Activated CD4-positive, alpha-beta memory T cell treated with anti-CD3 and anti-CD28 coated beads, Interleukin-2, amount 10 ng/mL, durations not matched to agents 7 days and 5 days (primary cell): Measurements from ENCODE around the gene CLIC1. TPM values are rescaled to one million over a fixed set of nuclear protein-coding genes. Genes with fewer than 3 reads are reported as not detected.

Source experiments
- CTCF ChIA-PET: fragments of 350-600 bp; sonication (Branson Sonifier 250); formaldehyde crosslinking; loops from one replicate; lab custom pipeline; 2021; ENCODE audit warnings: antibody characterized with exemption, inconsistent platforms; lab: Charles Lee
- POLR2A ChIA-PET: fragments of 350-600 bp; sonication (Branson Sonifier 250); formaldehyde crosslinking; loops from one replicate; lab custom pipeline; 2021; ENCODE audit warnings: antibody characterized with exemption; lab: Charles Lee
- DNase-seq: peaks from one replicate; pipeline ENCODE4 v3.0.0-alpha.2; 2020
- H3K27ac Mint-ChIP-seq: one replicate; pipeline ENCODE4 v1.8.0; 2021; ENCODE audit warnings: mild to moderate bottlenecking, mixed read lengths
- H3K27me3 Mint-ChIP-seq: one replicate; pipeline ENCODE4 v1.8.0; 2021; ENCODE audit warnings: mixed read lengths
- H3K36me3 Mint-ChIP-seq: one replicate; pipeline ENCODE4 v1.8.0; 2021; ENCODE audit warnings: low read depth, mixed read lengths
- H3K4me1 Mint-ChIP-seq: one replicate; pipeline ENCODE4 v1.8.0; 2021; ENCODE audit warnings: mixed read lengths
- H3K4me3 Mint-ChIP-seq: one replicate; pipeline ENCODE4 v1.8.0; 2021; ENCODE audit warnings: mild to moderate bottlenecking, mixed read lengths
- H3K9me3 Mint-ChIP-seq: one replicate; pipeline ENCODE4 v1.8.0; 2021; ENCODE audit warnings: mixed read lengths
- total RNA-seq, 2 experiments: library from RNA; stranded (reverse); gene quantifications; one replicate each; pipeline ENCODE4 v1.2.3, GENCODE V29; 2021

Gene CLIC1
- total RNA-seq, 2 experiments from 2014 or later = 640 to 644 TPM

DNA sequence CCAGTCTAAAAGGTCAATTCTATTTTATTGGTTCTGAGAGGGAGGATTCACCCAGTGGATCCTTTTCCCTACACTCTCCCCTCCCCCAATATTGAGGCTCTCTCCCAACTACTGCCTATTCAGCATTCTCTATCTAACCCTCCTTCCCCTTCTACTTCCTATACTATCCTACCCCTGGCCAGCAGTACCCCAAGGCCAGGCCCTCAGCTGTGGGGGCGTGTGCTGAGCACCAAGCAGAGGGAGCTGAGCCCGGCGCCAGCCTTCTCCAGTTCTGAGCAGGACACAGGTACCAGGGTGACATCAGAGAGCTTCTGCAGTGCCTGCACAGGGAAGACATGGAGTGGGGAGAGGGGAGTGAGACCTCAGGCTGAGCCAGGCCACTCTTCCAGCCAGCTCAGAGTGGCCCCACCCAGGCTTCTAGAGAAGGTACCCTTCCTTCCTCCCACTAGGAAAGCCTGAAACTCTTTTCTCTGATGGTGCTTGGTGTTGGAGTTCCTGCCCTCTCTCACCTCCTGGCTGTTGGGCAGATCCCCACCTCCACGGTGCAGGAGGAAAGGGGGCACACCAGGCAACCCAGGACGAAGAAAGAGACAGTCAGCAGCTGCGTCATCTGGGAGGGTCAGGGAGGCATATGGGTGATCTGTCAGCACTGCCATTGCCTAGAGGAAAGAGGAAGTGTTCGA, 9.2 kb downstream of the CLIC1 start:
- ChIA-PET CTCF (interaction anchor here (1.1 to 5.1 kb wide), 3 partner anchors 11 to 103 kb away, joined by 3 to 31 read pairs (median 15); no protein-coding TSS in a partner anchor), POLR2A (interaction anchor here (0.7 to 5.5 kb wide), 10 partner anchors 10 to 93 kb away, joined by 3 to 58 read pairs (median 4); partner anchors contain the start of genes ABHD16A, CLIC1, MSH5 and VARS1)
- H3K27ac Mint-ChIP-seq = peak overlapping the region; percentile 80
- peak overlapping the region; percentile 60 for H3K4me3 Mint-ChIP-seq
- H3K36me3 Mint-ChIP-seq = peaks cover 55% of the 10 kb centered on the region
- DNase-seq = peak; percentile 33
- H3K27me3 Mint-ChIP-seq = no peaks in the 10 kb centered on the region
- no peaks in the 10 kb centered on the region for H3K9me3 Mint-ChIP-seq
- H3K4me1 Mint-ChIP-seq = peaks cover 67% of the 10 kb centered on the region

DNA sequence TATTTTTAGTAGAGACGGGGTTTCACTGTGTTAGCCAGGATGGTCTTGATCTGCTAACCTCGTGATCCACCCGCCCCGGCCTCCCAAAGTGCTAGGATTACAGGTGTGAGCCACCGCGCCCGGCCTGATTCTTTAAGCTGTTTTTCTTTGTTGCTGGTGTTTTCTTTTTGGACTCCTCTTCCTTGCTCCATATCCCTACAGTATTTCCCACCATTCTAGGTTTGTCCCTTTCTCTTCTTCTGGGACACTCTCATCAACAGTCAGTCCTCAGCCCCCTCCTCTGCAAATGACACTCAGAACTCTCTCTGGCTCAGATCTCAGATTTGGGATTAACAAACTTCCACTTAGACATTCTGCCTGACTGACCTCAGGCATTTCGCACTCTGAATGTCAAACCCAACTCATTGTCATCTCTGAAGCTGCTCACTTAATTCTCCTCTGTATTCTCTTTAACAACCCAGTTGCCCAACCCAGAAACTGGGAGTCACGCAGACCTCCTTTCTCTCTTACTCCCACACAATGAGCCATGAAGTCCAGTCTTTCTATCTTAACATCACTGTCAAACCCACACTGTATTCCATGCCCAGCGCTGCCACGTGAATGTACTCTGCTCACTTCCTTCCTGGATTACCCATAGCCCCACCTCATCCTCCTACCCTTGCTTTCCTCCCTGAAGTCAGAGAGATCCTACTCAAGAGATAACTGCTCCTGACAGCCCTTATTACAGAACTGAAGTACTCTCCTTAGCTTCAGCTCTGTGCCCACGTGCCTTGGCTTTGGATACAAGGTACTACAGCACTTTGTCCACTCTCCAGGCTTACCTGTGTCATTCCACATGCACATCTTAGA, 10.6 kb downstream of the CLIC1 start:
- H3K9me3 Mint-ChIP-seq = no peaks in the 10 kb centered on the region
- no peak for DNase-seq

DNA sequence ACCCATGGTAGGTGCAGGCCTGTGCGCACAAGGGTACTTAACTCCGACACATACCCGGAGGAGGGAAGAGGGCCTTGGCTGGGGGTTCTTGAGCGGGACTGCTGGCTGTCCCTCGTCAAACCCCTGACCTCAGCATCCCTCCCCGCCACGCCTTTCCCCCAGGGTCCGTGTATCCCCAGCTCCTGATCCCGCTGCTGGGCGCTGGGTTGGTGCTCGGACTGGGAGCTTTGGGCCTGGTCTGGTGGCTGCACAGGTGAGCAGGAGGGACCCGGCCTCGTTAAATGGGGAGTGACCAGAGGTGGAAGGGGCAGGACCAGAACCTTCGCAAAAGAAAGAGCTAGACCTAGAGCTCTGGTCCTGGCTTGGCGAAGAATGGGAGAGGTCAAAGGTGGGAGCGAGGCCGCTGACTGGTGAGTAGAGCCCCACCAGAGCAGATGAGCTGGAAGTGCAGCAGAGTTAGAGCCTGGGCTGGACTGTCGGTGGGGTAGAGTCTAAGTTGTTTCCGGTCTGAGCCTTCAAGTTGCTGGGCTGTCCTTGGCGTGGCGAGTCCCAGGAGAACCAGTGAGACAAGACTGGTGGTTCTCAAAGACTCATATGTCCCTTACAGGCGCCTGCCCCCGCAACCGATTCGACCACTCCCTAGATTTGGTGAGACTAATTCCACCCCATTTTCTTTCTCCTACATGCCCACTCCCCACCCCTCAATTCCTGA, 12.2 kb downstream of the CLIC1 start:
- peaks cover 4% of the 10 kb centered on the region for H3K27me3 Mint-ChIP-seq
- DNase-seq = no peak
- H3K4me3 Mint-ChIP-seq = no peak overlapping the region
- H3K9me3 Mint-ChIP-seq = no peaks in the 10 kb centered on the region
- peaks cover 31% of the 10 kb centered on the region for H3K36me3 Mint-ChIP-seq
- ChIA-PET CTCF (interaction anchor here (1.0 kb wide), 1 partner anchor 14 kb away, joined by 3 read pairs; no protein-coding TSS in a partner anchor), POLR2A (interaction anchor here (0.8 to 5.5 kb wide), 3 partner anchors 13 to 98 kb away, joined by 3 to 58 read pairs (median 4); partner anchors contain the start of gene CLIC1)
- H3K27ac Mint-ChIP-seq = no peak overlapping the region
- peaks cover 43% of the 10 kb centered on the region for H3K4me1 Mint-ChIP-seq

More for the DNA sequence above, 10.6 kb downstream of the CLIC1 start:
- peaks cover 4% of the 10 kb centered on the region for H3K27me3 Mint-ChIP-seq
- ChIA-PET CTCF (interaction anchor here (1.5 to 2.1 kb wide), 2 partner anchors 14 to 105 kb away, joined by 3 to 15 read pairs; partner anchors contain the start of gene MSH5), POLR2A (interaction anchor here (0.9 to 5.5 kb wide), 7 partner anchors 11 to 103 kb away, joined by 3 to 58 read pairs (median 3); partner anchors contain the start of genes ABHD16A, CLIC1 and MSH5)
- no peak overlapping the region for H3K4me3 Mint-ChIP-seq
- peaks cover 41% of the 10 kb centered on the region for H3K36me3 Mint-ChIP-seq
- H3K27ac Mint-ChIP-seq = no peak overlapping the region
- H3K4me1 Mint-ChIP-seq = peaks cover 55% of the 10 kb centered on the region

DNA sequence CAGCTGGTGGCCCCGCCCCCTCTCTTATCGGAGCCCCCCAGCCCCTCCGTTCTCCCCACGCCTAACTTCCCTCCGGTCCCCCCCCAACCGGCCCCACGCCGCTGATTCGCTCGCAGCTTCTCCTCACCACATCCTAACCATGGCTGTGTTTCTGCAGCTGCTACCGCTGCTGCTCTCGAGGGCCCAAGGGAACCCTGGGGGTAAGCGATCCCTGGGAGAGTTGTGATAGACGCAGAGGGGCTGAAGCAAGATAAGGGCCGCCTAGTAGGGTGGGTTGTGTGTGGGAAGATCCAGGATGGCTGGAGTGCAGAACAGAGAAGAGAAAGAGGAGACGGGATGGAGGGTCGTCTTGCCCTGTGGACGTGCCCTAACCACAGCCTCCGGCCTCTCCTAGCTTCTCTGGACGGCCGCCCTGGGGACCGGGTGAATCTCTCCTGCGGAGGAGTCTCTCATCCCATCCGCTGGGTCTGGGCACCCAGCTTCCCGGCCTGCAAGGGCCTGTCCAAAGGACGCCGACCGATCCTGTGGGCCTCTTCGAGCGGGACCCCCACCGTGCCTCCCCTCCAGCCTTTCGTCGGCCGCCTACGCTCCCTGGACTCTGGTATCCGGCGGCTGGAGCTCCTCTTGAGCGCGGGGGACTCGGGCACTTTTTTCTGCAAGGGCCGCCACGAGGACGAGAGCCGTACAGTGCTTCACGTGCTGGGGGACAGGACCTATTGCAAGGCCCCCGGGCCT, 12.9 kb downstream of the CLIC1 start, which contains the start of gene MPIG6B:
Gene MPIG6B, plus strand, starts transcription at position 129 of the 735 bp plus-strand sequence. Its CDS starts 11 bp downstream, at position 140.
- H3K27me3 Mint-ChIP-seq = peaks cover 4% of the 10 kb centered on the region
- peaks cover 36% of the 10 kb centered on the region for H3K4me1 Mint-ChIP-seq
- H3K27ac Mint-ChIP-seq = no peak within 1 kb of the TSS

DNA sequence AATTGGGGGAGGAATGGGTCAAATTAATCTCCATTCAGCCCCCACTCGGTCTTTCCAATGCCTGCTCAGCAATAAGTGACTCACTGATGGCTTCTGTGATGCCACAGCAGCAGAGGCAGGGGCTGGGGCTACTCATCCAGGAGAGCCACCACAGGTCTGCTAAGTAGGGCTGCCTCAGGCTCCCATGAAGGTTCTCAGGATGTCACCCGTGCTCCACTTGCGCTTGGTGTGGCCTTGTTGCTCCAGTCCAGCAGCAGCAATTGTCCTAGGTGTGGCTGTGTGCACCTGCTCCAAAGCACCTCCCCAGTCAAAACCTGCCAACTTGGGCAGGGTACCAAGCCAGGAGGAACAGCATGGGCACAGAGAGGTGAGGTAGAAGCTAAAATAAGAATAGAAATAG, 14.2 kb downstream of the CLIC1 start:
- ChIA-PET POLR2A (interaction anchor here (0.8 kb wide), 1 partner anchor 16 kb away, joined by 3 read pairs; no protein-coding TSS in a partner anchor), CTCF (no interaction called here)
- peaks cover 24% of the 10 kb centered on the region for H3K4me1 Mint-ChIP-seq
- H3K36me3 Mint-ChIP-seq = peaks cover 17% of the 10 kb centered on the region
- H3K27ac Mint-ChIP-seq = no peak overlapping the region
- H3K27me3 Mint-ChIP-seq = peaks cover 4% of the 10 kb centered on the region
- no peaks in the 10 kb centered on the region for H3K9me3 Mint-ChIP-seq
- no peak overlapping the region for H3K4me3 Mint-ChIP-seq
- no peak for DNase-seq

More for the DNA sequence above, 12.9 kb downstream of the CLIC1 start, which contains the start of gene MPIG6B:
- CTCF ChIA-PET = interaction anchor here (0.9 kb wide), 1 partner anchor 9 kb away, joined by 3 read pairs; no protein-coding TSS in a partner anchor
- Mint-ChIP-seq H3K36me3 (peaks cover 27% of the 10 kb centered on the region), H3K9me3 (no peaks in the 10 kb centered on the region), H3K4me3 (no peak within 1 kb of the TSS)
- POLR2A ChIA-PET = interaction anchor here (0.8 to 5.5 kb wide), 3 partner anchors 13 to 99 kb away, joined by 3 to 58 read pairs (median 4); partner anchors contain the start of gene CLIC1
- no peak for DNase-seq

DNA sequence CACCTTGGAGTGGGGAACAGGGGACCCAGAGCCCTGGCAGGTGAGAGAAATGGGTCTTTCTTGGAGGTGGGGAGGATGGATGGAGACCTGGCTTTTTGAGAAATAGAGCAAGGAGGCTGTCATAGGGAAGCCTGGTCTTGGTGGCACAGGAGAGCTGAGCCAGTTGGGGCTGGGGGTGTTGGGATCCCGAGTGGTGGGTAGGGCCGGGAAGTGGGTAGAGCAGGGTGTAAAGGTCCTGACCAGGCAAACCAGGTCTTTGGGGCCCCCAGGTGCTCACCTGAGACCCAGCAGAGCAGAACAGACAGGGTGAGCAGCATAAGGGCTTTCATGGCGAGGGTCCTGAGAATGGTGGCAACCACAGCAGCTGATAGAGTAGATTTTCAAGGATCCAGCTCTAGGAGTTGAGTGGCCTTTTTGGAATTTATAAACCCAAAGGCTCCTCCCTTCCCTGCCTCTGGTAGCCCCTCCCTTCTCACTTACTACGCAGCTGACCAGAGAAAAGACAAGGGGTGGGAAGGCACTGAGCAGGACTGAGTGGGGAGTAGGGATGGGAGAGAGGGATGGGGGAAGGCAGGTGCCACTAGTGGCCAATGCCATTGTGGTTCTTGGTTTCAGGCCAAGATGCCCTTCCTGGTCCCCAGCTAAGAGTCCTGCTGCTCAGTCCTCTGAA, 14.8 kb downstream of the CLIC1 start, which contains the start of gene LY6G6C:
Gene LY6G6C, minus strand, starts transcription at position 396 of the 670 bp plus-strand sequence. Its CDS starts 67 bp downstream, at position 329.
- Mint-ChIP-seq H3K27ac (no peak within 1 kb of the TSS), H3K9me3 (no peaks in the 10 kb centered on the region), H3K36me3 (peaks cover 10% of the 10 kb centered on the region), H3K4me1 (peaks cover 17% of the 10 kb centered on the region), H3K4me3 (no peak within 1 kb of the TSS), H3K27me3 (peaks cover 4% of the 10 kb centered on the region)
- DNase-seq = no peak
- ChIA-PET POLR2A (no interaction called here), CTCF (interaction anchor here (0.6 kb wide), 1 partner anchor 108 kb away, joined by 3 read pairs; no protein-coding TSS in a partner anchor)

DNA sequence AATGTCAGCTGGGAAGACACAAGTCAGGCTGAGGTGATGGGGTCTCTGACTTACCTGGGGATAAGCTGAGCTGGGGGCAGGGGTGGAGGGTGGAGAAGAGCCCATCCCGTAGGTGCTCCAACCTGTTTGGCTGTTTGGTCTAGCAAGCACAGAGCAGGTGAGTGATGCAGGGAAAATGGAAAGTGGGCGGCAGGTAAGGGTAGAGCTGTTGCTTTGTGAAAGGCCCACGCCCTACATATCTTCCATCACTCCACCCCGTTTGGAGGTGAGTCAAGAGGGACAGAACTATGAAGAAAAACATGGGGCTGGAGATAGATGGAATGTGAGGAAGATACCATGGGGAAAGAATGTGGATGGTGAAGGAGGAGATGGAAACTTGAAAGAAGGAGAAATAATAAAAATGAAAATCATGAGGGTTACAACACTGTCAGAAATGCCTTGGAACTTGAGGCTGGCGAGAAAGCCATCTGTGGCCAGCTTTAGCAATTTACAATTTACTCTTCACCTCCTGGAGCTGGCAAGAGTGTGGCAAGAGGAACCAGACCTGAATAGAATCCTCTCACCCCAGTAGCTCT, 16.0 kb downstream of the CLIC1 start:
- no peak overlapping the region for H3K4me3 Mint-ChIP-seq
- H3K36me3 Mint-ChIP-seq = no peaks in the 10 kb centered on the region
- peaks cover 4% of the 10 kb centered on the region for H3K27me3 Mint-ChIP-seq
- DNase-seq = no peak
- H3K27ac Mint-ChIP-seq = no peak overlapping the region
- no peaks in the 10 kb centered on the region for H3K9me3 Mint-ChIP-seq
- CTCF ChIA-PET = no interaction called here
- POLR2A ChIA-PET = interaction anchor here (1.1 kb wide), 1 partner anchor 18 kb away, joined by 4 read pairs; no protein-coding TSS in a partner anchor
- peaks cover 6% of the 10 kb centered on the region for H3K4me1 Mint-ChIP-seq

DNA sequence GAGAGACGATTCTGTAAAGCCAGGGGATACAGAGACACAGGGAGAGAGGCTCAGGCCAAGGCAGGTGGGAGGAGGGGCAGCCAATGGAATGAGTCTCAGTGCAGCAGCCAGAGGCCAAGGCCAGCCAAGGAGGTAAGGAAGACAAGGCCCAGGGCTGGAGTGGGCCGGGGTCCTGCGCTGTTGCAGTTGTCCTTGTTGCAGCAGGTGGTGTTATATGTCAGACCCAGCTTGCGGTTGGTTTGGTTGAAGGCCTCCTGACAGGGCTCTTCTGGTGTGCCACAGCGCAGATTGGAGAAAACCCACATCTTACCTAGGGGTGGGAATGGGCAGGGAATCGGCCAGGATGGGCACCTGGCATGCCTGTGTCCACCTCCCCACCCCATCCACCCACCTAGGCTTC, 17.3 kb downstream of the CLIC1 start:
- Mint-ChIP-seq H3K9me3 (no peaks in the 10 kb centered on the region), H3K27me3 (peaks cover 8% of the 10 kb centered on the region), H3K4me1 (peaks cover 2% of the 10 kb centered on the region), H3K4me3 (no peak overlapping the region), H3K27ac (no peak overlapping the region), H3K36me3 (no peaks in the 10 kb centered on the region)
- CTCF ChIA-PET = interaction anchor here (0.6 kb wide), 1 partner anchor 111 kb away, joined by 3 read pairs; no protein-coding TSS in a partner anchor
- POLR2A ChIA-PET = no interaction called here
- DNase-seq = no peak

DNA sequence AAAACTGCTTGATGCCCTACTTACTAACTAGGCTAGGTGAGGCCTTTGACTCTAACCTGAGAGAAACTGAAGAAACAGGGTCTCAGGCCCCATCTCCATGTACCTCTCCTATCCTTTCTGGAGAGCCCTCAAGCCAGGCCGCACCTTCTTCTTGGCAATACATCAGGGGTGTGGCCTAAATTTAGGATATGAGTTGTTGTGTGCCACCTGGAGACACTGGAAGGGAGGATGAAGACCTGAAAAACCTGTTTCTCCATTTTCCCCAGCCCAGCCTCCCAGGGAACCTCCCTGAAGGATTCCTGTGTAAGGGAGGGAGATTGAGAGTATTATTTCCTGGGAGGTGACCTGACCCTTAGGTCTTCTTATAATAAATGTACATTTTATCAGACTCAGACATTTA, 18.1 kb downstream of the CLIC1 start:
- Mint-ChIP-seq H3K27ac (no peak overlapping the region), H3K27me3 (peaks cover 11% of the 10 kb centered on the region)
- CTCF ChIA-PET = no interaction called here

DNA sequence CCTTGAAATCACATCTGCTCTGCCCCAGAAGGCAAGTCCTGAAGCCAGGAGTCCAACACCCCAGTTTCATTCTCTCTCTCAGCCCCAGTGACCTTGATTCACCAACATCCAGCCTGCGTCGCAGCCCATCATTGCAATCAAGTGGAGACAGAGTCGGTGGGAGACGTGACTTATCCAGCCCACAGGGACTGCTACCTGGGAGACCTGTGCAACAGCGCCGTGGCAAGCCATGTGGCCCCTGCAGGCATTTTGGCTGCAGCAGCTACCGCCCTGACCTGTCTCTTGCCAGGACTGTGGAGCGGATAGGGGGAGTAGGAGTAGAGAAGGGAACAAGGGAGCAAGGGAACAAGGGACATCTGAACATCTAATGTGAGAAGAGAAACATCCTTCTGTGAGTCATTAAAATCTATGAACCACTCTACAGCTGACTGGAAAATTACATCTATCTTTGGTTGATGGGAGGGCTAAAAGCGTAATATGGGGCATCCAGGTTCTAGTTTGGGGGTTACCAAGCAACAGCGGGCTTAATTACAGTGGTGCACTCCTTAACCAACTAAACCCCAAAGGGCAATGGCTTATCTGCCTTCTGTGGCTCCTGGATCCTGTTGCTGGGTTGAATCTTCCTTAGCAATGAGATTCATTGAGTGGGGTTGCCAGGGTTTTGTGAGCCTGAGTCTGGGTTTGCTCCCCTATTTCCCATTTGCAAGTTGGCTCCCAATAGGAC, 18.7 kb downstream of the CLIC1 start:
- Mint-ChIP-seq H3K4me1 (peaks cover under 1% of the 10 kb centered on the region), H3K27me3 (peaks cover 15% of the 10 kb centered on the region), H3K27ac (no peak overlapping the region), H3K36me3 (no peaks in the 10 kb centered on the region), H3K9me3 (no peaks in the 10 kb centered on the region), H3K4me3 (no peak overlapping the region)
- ChIA-PET POLR2A (no interaction called here), CTCF (no interaction called here)
- DNase-seq = no peak

More for the DNA sequence above, 18.1 kb downstream of the CLIC1 start:
- no peak for DNase-seq
- H3K4me1 Mint-ChIP-seq = peaks cover under 1% of the 10 kb centered on the region
- no peaks in the 10 kb centered on the region for H3K9me3 Mint-ChIP-seq
- no peaks in the 10 kb centered on the region for H3K36me3 Mint-ChIP-seq
- POLR2A ChIA-PET = no interaction called here
- H3K4me3 Mint-ChIP-seq = no peak overlapping the region
